Activated CD8-positive, alpha-beta T cell treated with anti-CD3 and anti-CD28 coated beads for 36 hours (primary cell): ENCODE measurements around the gene FAM120B. TPM values are rescaled to one million over a fixed set of nuclear protein-coding genes. Genes with fewer than 3 reads are reported as not detected.
A peak's percentile ranks its signal among the peaks of the same experiment; 100 is the strongest.

Experiments used
- ATAC-seq: fragments of 200-7000 bp; cut with Tn5 transposase; one replicate; pipeline ENCODE4 v1.10.0; 2021; ENCODE audit warnings: mild to moderate bottlenecking, moderate library complexity
- CTCF ChIA-PET: fragments of 350-600 bp; sonication (Branson Sonifier 250); formaldehyde crosslinking; loops from one replicate; lab custom pipeline; 2021; ENCODE audit warnings: antibody characterized with exemption; lab: Charles Lee
- POLR2A ChIA-PET: fragments of 350-600 bp; sonication (Branson Sonifier 250); formaldehyde crosslinking; loops from one replicate; lab custom pipeline; 2021; ENCODE audit warnings: antibody characterized with exemption; lab: Charles Lee
- DNase-seq: peaks from one replicate; pipeline ENCODE4 v3.0.0-alpha.2; 2020
- H3K27ac Mint-ChIP-seq: one replicate; pipeline ENCODE4 v1.8.0; 2021; ENCODE audit warnings: mild to moderate bottlenecking, mixed read lengths
- H3K27me3 Mint-ChIP-seq: one replicate; pipeline ENCODE4 v1.8.0; 2021; ENCODE audit warnings: mixed read lengths
- H3K36me3 Mint-ChIP-seq: one replicate; pipeline ENCODE4 v1.8.0; 2021; ENCODE audit warnings: low read depth, mixed read lengths
- H3K4me1 Mint-ChIP-seq: one replicate; pipeline ENCODE4 v1.8.0; 2021; ENCODE audit warnings: low read depth, mixed read lengths
- H3K4me3 Mint-ChIP-seq: one replicate; pipeline ENCODE4 v1.8.0; 2021; ENCODE audit warnings: mild to moderate bottlenecking, moderate library complexity, mixed read lengths
- H3K9me3 Mint-ChIP-seq: one replicate; pipeline ENCODE4 v1.8.0; 2021; ENCODE audit warnings: mixed read lengths
- CTCF ChIP-seq: fragments of 200-600 bp; IDR thresholded peaks from one replicate; pipeline ENCODE4 v1.8.0; 2022; ENCODE audit warnings: antibody characterized with exemption, mild to moderate bottlenecking
- intact Hi-C: fragments of 100-400 bp; cut with micrococcal nuclease; formaldehyde crosslinking; loops from one replicate; pipeline ENCODE4 v1.10.0; 2022
- total RNA-seq, 2 experiments: library from RNA; stranded (reverse); gene quantifications; one replicate each; pipeline ENCODE4 v1.2.3, GENCODE V29; 2021

FAM120B gene
- total RNA-seq, 2 experiments from 2014 or later: 19.0 to 19.5 TPM

DNA sequence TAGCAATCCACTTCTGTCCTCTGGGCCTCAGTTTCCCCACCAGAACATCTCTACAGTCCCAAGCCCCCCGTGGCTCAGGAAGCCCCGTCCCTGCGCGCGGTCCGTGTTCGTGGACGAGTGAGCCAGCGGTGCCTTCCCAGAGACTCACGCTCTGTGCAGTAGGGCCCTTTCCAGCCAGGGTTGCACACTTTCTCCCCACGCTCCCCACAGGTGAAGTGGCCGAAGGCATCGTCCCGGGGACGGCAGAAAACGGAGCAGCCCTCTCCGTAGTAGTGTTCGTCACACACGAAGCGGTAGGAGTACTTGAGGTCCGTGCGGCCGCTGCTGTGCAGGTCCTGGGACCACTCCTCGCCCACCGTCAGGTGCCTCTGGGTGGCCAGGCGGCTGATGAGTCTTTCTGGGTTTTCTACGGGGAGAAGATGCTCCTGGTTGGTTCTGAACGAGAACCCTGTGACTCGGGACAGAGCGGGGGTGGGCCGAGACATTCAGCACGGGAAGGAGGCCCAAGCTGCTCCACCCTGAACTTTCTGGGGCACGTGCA, 18.4 kb upstream of the FAM120B start:
- intact Hi-C loops: no loop called here
- DNase-seq: no peak
- POLR2A ChIA-PET: interaction anchor here (0.9 to 1.3 kb wide), 2 partner anchors 9 to 295 kb away, joined by 3 to 4 read pairs; no protein-coding TSS in a partner anchor

GRCh38 chr6:170288852-170289179, 17.7 kb upstream of the FAM120B start:
- DNase-seq (no peak), ATAC-seq (peak; percentile 19)
- peak overlapping the region; percentile 79 for H3K4me3 Mint-ChIP-seq
- H3K27me3 Mint-ChIP-seq: peaks cover 25% of the 10 kb centered on the region
- intact Hi-C loops: no loop called here
- H3K36me3 Mint-ChIP-seq: peaks cover 2% of the 10 kb centered on the region
- ChIA-PET CTCF (no interaction called here), POLR2A (interaction anchor here (0.8 to 1.3 kb wide), 3 partner anchors 10 to 295 kb away, joined by 3 to 4 read pairs (median 3); no protein-coding TSS in a partner anchor)
- no peak for TF ChIP-seq CTCF
- H3K9me3 Mint-ChIP-seq: no peaks in the 10 kb centered on the region
- H3K4me1 Mint-ChIP-seq: peaks cover 28% of the 10 kb centered on the region
- peak overlapping the region; percentile 78 for H3K27ac Mint-ChIP-seq

More for the DNA sequence above, 18.4 kb upstream of the FAM120B start:
- Mint-ChIP-seq H3K4me1 (peaks cover 23% of the 10 kb centered on the region), H3K9me3 (no peaks in the 10 kb centered on the region), H3K27me3 (peaks cover 18% of the 10 kb centered on the region), H3K4me3 (peak overlapping the region; percentile 79), H3K27ac (peak overlapping the region; percentile 78), H3K36me3 (peaks cover 2% of the 10 kb centered on the region)
- no peak for ATAC-seq
- no peak for TF ChIP-seq CTCF
- CTCF ChIA-PET: no interaction called here

DNA sequence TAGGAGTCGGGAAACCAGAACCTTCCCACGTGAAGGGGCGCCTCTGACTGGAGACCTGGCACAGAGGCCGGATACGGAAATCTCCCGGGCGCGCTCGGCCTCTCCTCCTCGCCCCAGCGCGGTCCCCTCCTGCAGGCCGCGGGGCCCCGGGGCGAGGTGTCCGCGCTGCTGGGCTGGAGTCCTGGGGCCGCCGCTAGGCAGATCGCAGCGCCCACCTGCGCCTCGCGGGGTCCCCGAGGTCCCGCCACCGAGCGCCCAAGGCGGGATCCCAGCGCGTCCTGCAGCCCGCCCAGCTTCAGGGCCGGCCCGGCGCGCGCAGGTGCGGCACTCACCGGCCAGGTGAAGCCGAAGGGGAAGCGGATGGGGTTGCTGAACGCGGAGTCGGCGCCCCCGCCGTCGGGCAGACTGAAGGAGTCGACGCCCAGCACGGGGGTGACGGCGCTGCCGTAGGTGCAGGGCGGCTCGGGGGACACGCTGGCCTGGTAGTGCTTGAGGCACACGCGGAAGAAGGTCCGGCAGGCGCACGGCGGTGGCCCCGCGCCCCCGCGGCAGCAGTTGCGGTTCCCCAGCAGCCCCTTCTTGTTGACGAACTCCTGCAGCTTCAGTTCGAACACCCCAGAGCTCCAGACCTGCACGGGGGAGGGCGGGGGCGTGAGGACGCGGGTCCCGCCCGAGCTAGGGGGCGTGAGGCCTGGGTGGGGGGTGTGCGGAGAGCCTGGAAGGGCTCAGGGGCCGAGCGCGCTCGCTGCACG, 17.2 kb upstream of the FAM120B start:
- peak overlapping the region; percentile 78 for H3K27ac Mint-ChIP-seq
- no peaks in the 10 kb centered on the region for H3K9me3 Mint-ChIP-seq
- peak overlapping the region; percentile 79 for H3K4me3 Mint-ChIP-seq
- ChIA-PET CTCF (no interaction called here), POLR2A (interaction anchor here (0.8 to 1.3 kb wide), 2 partner anchors 10 to 17 kb away, joined by 3 to 4 read pairs; no protein-coding TSS in a partner anchor)
- intact Hi-C loops: no loop called here
- peaks cover 30% of the 10 kb centered on the region for H3K27me3 Mint-ChIP-seq
- H3K36me3 Mint-ChIP-seq: peaks cover 2% of the 10 kb centered on the region
- DNase-seq (peak; percentile 44), ATAC-seq (peak; percentile 21)
- H3K4me1 Mint-ChIP-seq: peaks cover 32% of the 10 kb centered on the region
- no peak for TF ChIP-seq CTCF

GRCh38 chr6:170289951-170290295, 16.6 kb upstream of the FAM120B start:
- Mint-ChIP-seq H3K4me3 (peak overlapping the region; percentile 74), H3K27ac (no peak overlapping the region), H3K36me3 (peaks cover 2% of the 10 kb centered on the region), H3K4me1 (peaks cover 37% of the 10 kb centered on the region), H3K9me3 (no peaks in the 10 kb centered on the region), H3K27me3 (peaks cover 36% of the 10 kb centered on the region)
- intact Hi-C loops: loop anchor here (5.0 kb wide), 2 partner anchors 298 to 338 kb away; no protein-coding TSS in a partner anchor
- ATAC-seq: peak; percentile 1
- no peak for TF ChIP-seq CTCF
- POLR2A ChIA-PET: no interaction called here
- no peak for DNase-seq
- CTCF ChIA-PET: interaction anchor here (3.2 kb wide), 1 partner anchor 458 kb away, joined by 17 read pairs; no protein-coding TSS in a partner anchor
